ENCODE data around the gene OR8S1.

The OR8S1 gene

GRCh38 chr12:48556631-48557030 lies 31.2 kb downstream of the OR8S1 start:
- no peak for DNase-seq

- DNase-seq, result no peak
These were observed 32.5 kb downstream of the OR8S1 start for GRCh38 chr12:48557919-48558318.

GRCh38 chr12:48567731-48568130 lies 42.3 kb downstream of the OR8S1 start:
- DNase-seq, result no peak

- DNase-seq, result no peak
These were observed 44.5 kb downstream of the OR8S1 start, which contains the start of gene LALBA for GRCh38 chr12:48569946-48570345. TSS of gene LALBA (minus strand) at chr12:48570046. CDS start at chr12:48570020, 26 bp downstream.

GRCh38 chr12:48572326-48572725 lies 46.9 kb downstream of the OR8S1 start:
- DNase-seq, result no peak
